HCT116 (cell line): ENCODE measurements around the gene ECEL1. TPM values are rescaled to one million over a fixed set of nuclear protein-coding genes. Genes with fewer than 3 reads are reported as not detected.

Experiments
- ATAC-seq: fragments of 200-7000 bp; cut with Tn5 transposase; 2 replicates; pipeline ENCODE4 v1.9.1; 2020; ENCODE audit warnings: mild to moderate bottlenecking, moderate library complexity
- BruUV-seq: library from RNA; stranded (reverse); fragments of 400-500 nt; replicated peaks from 2 replicates; lab custom pipeline; 2021; lab: Mats Ljungman, UMichigan
- CTCF ChIA-PET: fragments of 300-600 bp; sonication (Branson Sonifier 250); formaldehyde crosslinking; loops from one replicate; lab custom pipeline; 2021; ENCODE audit warnings: antibody characterized with exemption; lab: Charles Lee
- POLR2A ChIA-PET: fragments of 300-600, 350-600 bp; sonication (Branson Sonifier 250); formaldehyde crosslinking; loops from one replicate; lab custom pipeline; 2021; ENCODE audit warnings: antibody characterized with exemption; lab: Charles Lee
- RAD21 ChIA-PET, 2 experiments: fragments of 300-600 bp; sonication (Branson Sonifier 250); formaldehyde crosslinking; loops; one replicate each; lab custom pipeline; 2023; ENCODE audit warnings: low total read pairs in 2 of 2; ENCODE audit not compliant: uncharacterized antibody in 2 of 2, unreplicated experiment in 2 of 2, low non-redundant PET in 1 of 2; lab: Charles Lee
- DNase-seq: peaks from one replicate; pipeline ENCODE4 v3.0.0-alpha.2; 2010; ENCODE audit warnings: low read depth, low spot score
- H2AFZ ChIP-seq: fragments of 200-600 bp; shearing (Covaris generic), sonication (generic); 2 replicates; pipeline ENCODE4 v1.6.1; 2017; ENCODE audit warnings: low read depth, mixed run types, mixed read lengths, antibody characterized with exemption, low read length; ENCODE audit not compliant: poor library complexity, severe bottlenecking
- H3K27ac ChIP-seq: 2 replicates; pipeline ENCODE4 v1.5.1; 2012; ENCODE audit warnings: low read depth, low read length
- H3K27me3 ChIP-seq: fragments of 200-600 bp; sonication (generic); 2 replicates; pipeline ENCODE4 v1.6.1; 2016; ENCODE audit warnings: mixed run types, low read length, mixed read lengths; ENCODE audit not compliant: insufficient read depth
- H3K36me3 ChIP-seq, 2 experiments: fragments of 200-500 bp in 1 of 2; fragments of 200-600 bp in 1 of 2; sonication (Bioruptor generic) in 1 of 2; sonication (generic) in 1 of 2; 2 replicates each; pipeline versions ENCODE4 v1.5.1 to v1.6.1; 2014 to 2016; ENCODE audit warnings: low read length in 2 of 2, inconsistent platforms in 1 of 2, mixed read lengths in 1 of 2, mixed run types in 1 of 2; ENCODE audit not compliant: insufficient read depth in 2 of 2, control insufficient read depth in 1 of 2
- H3K4me1 ChIP-seq, 2 experiments: fragments of 200-600 bp in 1 of 2; sonication (generic) in 1 of 2; 2 replicates each; pipeline versions ENCODE4 v1.5.1 to v1.6.1; 2012 to 2017; ENCODE audit warnings: low read length in 2 of 2, inconsistent platforms in 1 of 2, mild to moderate bottlenecking in 1 of 2, mixed read lengths in 1 of 2, mixed run types in 1 of 2, moderate library complexity in 1 of 2; ENCODE audit not compliant: insufficient read depth in 2 of 2, control insufficient read depth in 1 of 2
- H3K4me2 ChIP-seq: fragments of 200-600 bp; sonication (generic); 2 replicates; pipeline ENCODE4 v1.6.1; 2017; ENCODE audit warnings: mixed run types, low read length, mixed read lengths
- H3K4me3 ChIP-seq, 2 experiments: fragments of 200-600 bp in 1 of 2; sonication (generic) in 1 of 2; replicated peaks in 1 of 2; 2 replicates each; pipeline ENCODE4 v1.5.1; 2011 to 2016; ENCODE audit warnings: low read length in 2 of 2, control low read depth in 1 of 2, low read depth in 1 of 2, mild to moderate bottlenecking in 1 of 2, mixed read lengths in 1 of 2, mixed run types in 1 of 2
- H3K79me2 ChIP-seq: fragments of 200-600 bp; sonication (generic); 2 replicates; pipeline ENCODE4 v1.6.1; 2017; ENCODE audit warnings: mild to moderate bottlenecking, mixed run types, low read length, moderate library complexity, mixed read lengths; ENCODE audit not compliant: insufficient read depth
- H3K9ac ChIP-seq: fragments of 200-600 bp; sonication (generic); 2 replicates; pipeline ENCODE4 v1.6.1; 2016; ENCODE audit warnings: low read length, mixed read lengths
- H3K9me2 ChIP-seq: fragments of 200-600 bp; sonication (generic), shearing (Covaris generic); 2 replicates; pipeline ENCODE4 v1.6.1; 2017; ENCODE audit warnings: mixed run types, mild to moderate bottlenecking, moderate library complexity; ENCODE audit not compliant: insufficient read depth
- H3K9me3 ChIP-seq, 2 experiments: fragments of 200-500 bp in 1 of 2; fragments of 200-600 bp in 1 of 2; sonication (Bioruptor generic) in 1 of 2; sonication (generic) in 1 of 2; 2 replicates each; pipeline ENCODE4 v1.6.1; 2014 to 2017; ENCODE audit warnings: low read length in 2 of 2, mixed read lengths in 2 of 2, inconsistent platforms in 1 of 2, low read depth in 1 of 2, mild to moderate bottlenecking in 1 of 2, mixed run types in 1 of 2, moderate library complexity in 1 of 2; ENCODE audit not compliant: control insufficient read depth in 1 of 2, insufficient read depth in 1 of 2
- H4K20me1 ChIP-seq: fragments of 200-600 bp; sonication (generic), shearing (Covaris generic); 2 replicates; pipeline ENCODE4 v1.6.1; 2017; ENCODE audit warnings: mixed run types, mild to moderate bottlenecking, moderate library complexity; ENCODE audit not compliant: insufficient read depth
- EGR1 ChIP-seq: IDR thresholded peaks from 2 replicates; pipeline ENCODE4 v1.6.1; 2012; ENCODE audit warnings: low read depth
- ELF1 ChIP-seq: IDR thresholded peaks from 2 replicates; pipeline ENCODE4 v1.6.1; 2012; ENCODE audit warnings: low read depth, borderline replicate concordance
- EZH2phosphoT487 ChIP-seq: fragments of 200-600 bp; IDR thresholded peaks from 2 replicates; pipeline ENCODE4 v1.6.1; 2018; ENCODE audit warnings: antibody characterized with exemption, borderline replicate concordance
- FOSL1 ChIP-seq: IDR thresholded peaks from 2 replicates; pipeline ENCODE4 v1.6.1; 2012; ENCODE audit warnings: low read depth
- RAD21 ChIP-seq: IDR thresholded peaks from 2 replicates; pipeline ENCODE4 v1.6.1; 2012; ENCODE audit warnings: low read depth, mild to moderate bottlenecking
- SIN3A ChIP-seq: IDR thresholded peaks from 2 replicates; pipeline ENCODE4 v1.6.1; 2012; ENCODE audit warnings: low read depth
- SP1 ChIP-seq: IDR thresholded peaks from 2 replicates; pipeline ENCODE4 v1.6.1; 2012; ENCODE audit warnings: low read depth
- SRF ChIP-seq: IDR thresholded peaks from 2 replicates; pipeline ENCODE4 v1.6.1; 2012; ENCODE audit warnings: low read depth
- YY1 ChIP-seq: IDR thresholded peaks from 2 replicates; pipeline ENCODE4 v1.6.1; 2011; ENCODE audit warnings: low read length, low read depth, moderate library complexity, mild to moderate bottlenecking; ENCODE audit not compliant: insufficient replicate concordance; ENCODE audit errors: extremely low read depth
- ZFX ChIP-seq: fragments of 450-650 bp; IDR thresholded peaks from 2 replicates; pipeline ENCODE4 v1.6.1; 2017
- ZNF274 ChIP-seq: fragments of 200-500 bp; sonication (Bioruptor generic); IDR thresholded peaks from 2 replicates; pipeline ENCODE4 v1.6.1; 2014; ENCODE audit warnings: mild to moderate bottlenecking, low read depth, low read length, inconsistent platforms
- intact Hi-C: fragments of 100-400 bp; cut with micrococcal nuclease; formaldehyde crosslinking; loops from 2 replicates; pipeline ENCODE4 v1.10.0; 2022
- total RNA-seq: library from RNA; stranded (reverse); gene quantifications from one replicate; pipeline ENCODE4 v1.2.1, GENCODE V29; 2021; ENCODE audit not compliant: unreplicated experiment
- TF ChIP-seq, protein P1 (sequence below): IDR thresholded peaks from 2 replicates; pipeline ENCODE4 v1.6.1; 2012
- TF ChIP-seq, protein P2 (sequence below): IDR thresholded peaks from 2 replicates; pipeline ENCODE4 v1.6.1; 2012
- TF ChIP-seq, protein P3 (sequence below), 3 experiments: fragments of 200-600 bp in 1 of 3; sonication (generic) in 1 of 3; IDR thresholded peaks in 2 of 3; conservative IDR thresholded peaks in 1 of 3; 2 replicates each; pipeline ENCODE4 v1.5.1; 2012 to 2017; ENCODE audit warnings: low read depth in 2 of 3, low read length in 2 of 3, antibody characterized with exemption in 1 of 3, borderline replicate concordance in 1 of 3, control low read depth in 1 of 3, mild to moderate bottlenecking in 1 of 3, mixed read lengths in 1 of 3, mixed run types in 1 of 3, moderate library complexity in 1 of 3; ENCODE audit not compliant: insufficient read depth in 1 of 3
- TF ChIP-seq, protein P4 (sequence below): IDR thresholded peaks from 2 replicates; pipeline ENCODE4 v1.6.1; 2012; ENCODE audit warnings: low read depth

Gene ECEL1
- total RNA-seq, 1 experiment from 2014 or later, result not detected

DNA sequence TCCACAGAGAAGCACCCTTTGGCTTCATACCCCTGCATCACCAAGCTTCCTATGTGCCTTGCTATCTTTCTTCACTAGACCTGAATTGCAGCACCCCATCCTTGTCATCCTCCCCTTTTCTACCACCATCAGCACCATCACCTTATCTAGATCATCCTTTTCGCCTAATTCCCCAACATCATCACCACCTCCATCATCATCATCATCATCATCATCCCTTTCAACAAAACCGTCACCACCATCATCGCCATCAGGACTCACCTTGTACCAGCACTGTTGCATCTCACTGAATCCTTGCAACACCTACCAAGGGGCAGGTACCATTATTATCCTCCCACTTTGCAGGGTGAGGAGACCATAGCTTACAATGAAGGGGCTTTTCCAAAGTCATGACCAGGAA lies 10.8 kb upstream of the ECEL1 start:
- H2AFZ ChIP-seq, result no peak overlapping the region
- H3K27ac ChIP-seq, result no peak overlapping the region
- no peak overlapping the region for H3K4me3 ChIP-seq
- H3K4me1 ChIP-seq, result no peaks in the 10 kb centered on the region
- ChIA-PET POLR2A (no interaction called here), CTCF (no interaction called here), RAD21 (no interaction called here)
- no peaks in the 10 kb centered on the region for H3K9me2 ChIP-seq
- DNase-seq (no peak), ATAC-seq (no peak)
- no peaks in the 10 kb centered on the region for H3K27me3 ChIP-seq
- no peaks in the 10 kb centered on the region for H3K79me2 ChIP-seq
- H3K9me3 ChIP-seq, result no peaks in the 10 kb centered on the region
- intact Hi-C loops, result no loop called here
- TF ChIP-seq RAD21, result no peak
- TF ChIP-seq, all 23 proteins: peak for 0
- H3K36me3 ChIP-seq, result no peaks in the 10 kb centered on the region
- no peak overlapping the region for H3K4me2 ChIP-seq
- H4K20me1 ChIP-seq, result no peaks in the 10 kb centered on the region
- BruUV-seq, result no TSS peak
- H3K9ac ChIP-seq, result no peak overlapping the region

DNA sequence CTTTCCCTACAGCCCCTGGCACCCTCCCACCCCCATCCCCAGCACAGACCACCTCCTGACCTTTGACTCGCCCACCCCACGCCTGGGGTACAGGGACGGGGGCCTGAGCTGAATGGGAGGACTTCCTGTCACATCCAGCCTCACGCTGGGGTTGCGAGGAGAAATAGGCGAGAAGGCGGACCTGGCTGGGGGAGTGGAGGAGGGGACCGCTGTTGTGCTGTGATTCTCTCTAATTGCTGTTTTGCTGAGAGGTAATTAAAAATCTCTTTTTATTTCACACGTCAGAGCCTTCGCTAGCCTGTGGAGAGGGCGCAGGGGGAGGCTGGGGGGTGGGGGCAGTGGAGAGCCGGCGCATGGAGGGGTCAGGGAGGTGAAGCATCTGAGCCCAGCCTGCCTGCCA lies 9.7 kb upstream of the ECEL1 start:
- Histone ChIP-seq H3K27me3 (no peaks in the 10 kb centered on the region), H3K4me2 (no peak overlapping the region), H4K20me1 (no peaks in the 10 kb centered on the region), H3K4me1 (0 out of 4 replicates have a peak, but pooled peaks cover 0 to 4% of the 10 kb centered on the region in 2 experiments), H3K9me2 (no peaks in the 10 kb centered on the region), H3K4me3 (no peak overlapping the region), H3K9ac (no peak overlapping the region), H3K9me3 (no peaks in the 10 kb centered on the region), H3K36me3 (no peaks in the 10 kb centered on the region), H2AFZ (no peak overlapping the region), H3K79me2 (no peaks in the 10 kb centered on the region), H3K27ac (no peak overlapping the region)
- intact Hi-C loops, result no loop called here
- no peak for TF ChIP-seq ELF1
- TF ChIP-seq, protein P1, sequence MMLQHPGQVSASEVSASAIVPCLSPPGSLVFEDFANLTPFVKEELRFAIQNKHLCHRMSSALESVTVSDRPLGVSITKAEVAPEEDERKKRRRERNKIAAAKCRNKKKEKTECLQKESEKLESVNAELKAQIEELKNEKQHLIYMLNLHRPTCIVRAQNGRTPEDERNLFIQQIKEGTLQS, result no peak
- TF ChIP-seq, protein P2, sequence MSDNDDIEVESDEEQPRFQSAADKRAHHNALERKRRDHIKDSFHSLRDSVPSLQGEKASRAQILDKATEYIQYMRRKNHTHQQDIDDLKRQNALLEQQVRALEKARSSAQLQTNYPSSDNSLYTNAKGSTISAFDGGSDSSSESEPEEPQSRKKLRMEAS, result no peak
- no peak for TF ChIP-seq FOSL1
- TF ChIP-seq SIN3A, result no peak
- no peak for TF ChIP-seq RAD21
- no peak for TF ChIP-seq EZH2phosphoT487
- TF ChIP-seq, protein P3, sequence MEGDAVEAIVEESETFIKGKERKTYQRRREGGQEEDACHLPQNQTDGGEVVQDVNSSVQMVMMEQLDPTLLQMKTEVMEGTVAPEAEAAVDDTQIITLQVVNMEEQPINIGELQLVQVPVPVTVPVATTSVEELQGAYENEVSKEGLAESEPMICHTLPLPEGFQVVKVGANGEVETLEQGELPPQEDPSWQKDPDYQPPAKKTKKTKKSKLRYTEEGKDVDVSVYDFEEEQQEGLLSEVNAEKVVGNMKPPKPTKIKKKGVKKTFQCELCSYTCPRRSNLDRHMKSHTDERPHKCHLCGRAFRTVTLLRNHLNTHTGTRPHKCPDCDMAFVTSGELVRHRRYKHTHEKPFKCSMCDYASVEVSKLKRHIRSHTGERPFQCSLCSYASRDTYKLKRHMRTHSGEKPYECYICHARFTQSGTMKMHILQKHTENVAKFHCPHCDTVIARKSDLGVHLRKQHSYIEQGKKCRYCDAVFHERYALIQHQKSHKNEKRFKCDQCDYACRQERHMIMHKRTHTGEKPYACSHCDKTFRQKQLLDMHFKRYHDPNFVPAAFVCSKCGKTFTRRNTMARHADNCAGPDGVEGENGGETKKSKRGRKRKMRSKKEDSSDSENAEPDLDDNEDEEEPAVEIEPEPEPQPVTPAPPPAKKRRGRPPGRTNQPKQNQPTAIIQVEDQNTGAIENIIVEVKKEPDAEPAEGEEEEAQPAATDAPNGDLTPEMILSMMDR (IDR thresholded peaks at IDR 0.05 in 2 of 3, conservative IDR thresholded peaks at IDR 0.05 in 1 of 3; ENCODE audit: borderline replicate concordance in 1 of 3, insufficient read depth in 1 of 3, low read depth in 2 of 3, low read length in 2 of 3), result no peak
- TF ChIP-seq ZNF274, result no peak
- TF ChIP-seq YY1, result no peak
- TF ChIP-seq ZFX, result no peak
- no peak for TF ChIP-seq SRF
- TF ChIP-seq, protein P4, sequence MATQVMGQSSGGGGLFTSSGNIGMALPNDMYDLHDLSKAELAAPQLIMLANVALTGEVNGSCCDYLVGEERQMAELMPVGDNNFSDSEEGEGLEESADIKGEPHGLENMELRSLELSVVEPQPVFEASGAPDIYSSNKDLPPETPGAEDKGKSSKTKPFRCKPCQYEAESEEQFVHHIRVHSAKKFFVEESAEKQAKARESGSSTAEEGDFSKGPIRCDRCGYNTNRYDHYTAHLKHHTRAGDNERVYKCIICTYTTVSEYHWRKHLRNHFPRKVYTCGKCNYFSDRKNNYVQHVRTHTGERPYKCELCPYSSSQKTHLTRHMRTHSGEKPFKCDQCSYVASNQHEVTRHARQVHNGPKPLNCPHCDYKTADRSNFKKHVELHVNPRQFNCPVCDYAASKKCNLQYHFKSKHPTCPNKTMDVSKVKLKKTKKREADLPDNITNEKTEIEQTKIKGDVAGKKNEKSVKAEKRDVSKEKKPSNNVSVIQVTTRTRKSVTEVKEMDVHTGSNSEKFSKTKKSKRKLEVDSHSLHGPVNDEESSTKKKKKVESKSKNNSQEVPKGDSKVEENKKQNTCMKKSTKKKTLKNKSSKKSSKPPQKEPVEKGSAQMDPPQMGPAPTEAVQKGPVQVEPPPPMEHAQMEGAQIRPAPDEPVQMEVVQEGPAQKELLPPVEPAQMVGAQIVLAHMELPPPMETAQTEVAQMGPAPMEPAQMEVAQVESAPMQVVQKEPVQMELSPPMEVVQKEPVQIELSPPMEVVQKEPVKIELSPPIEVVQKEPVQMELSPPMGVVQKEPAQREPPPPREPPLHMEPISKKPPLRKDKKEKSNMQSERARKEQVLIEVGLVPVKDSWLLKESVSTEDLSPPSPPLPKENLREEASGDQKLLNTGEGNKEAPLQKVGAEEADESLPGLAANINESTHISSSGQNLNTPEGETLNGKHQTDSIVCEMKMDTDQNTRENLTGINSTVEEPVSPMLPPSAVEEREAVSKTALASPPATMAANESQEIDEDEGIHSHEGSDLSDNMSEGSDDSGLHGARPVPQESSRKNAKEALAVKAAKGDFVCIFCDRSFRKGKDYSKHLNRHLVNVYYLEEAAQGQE, result no peak
- TF ChIP-seq SP1, result no peak
- no peak for TF ChIP-seq EGR1
- BruUV-seq, result no TSS peak
- CTCF ChIA-PET, result no interaction called here
- POLR2A ChIA-PET, result no interaction called here
- RAD21 ChIA-PET, result no interaction called here
- ATAC-seq (no peak), DNase-seq (no peak)
